Panc1 (cell line): Measurements from ENCODE around the gene TTLL4.

Experiments used
- CTCF ChIP-seq: fragments of 450-650 bp; IDR thresholded peaks from 2 replicates; pipeline ENCODE4 v1.5.1; 2017; ENCODE audit warnings: mild to moderate bottlenecking
- POLR2AphosphoS5 ChIP-seq: IDR thresholded peaks from 2 replicates; pipeline ENCODE4 v1.6.1; 2012; ENCODE audit warnings: mild to moderate bottlenecking, low read depth, low read length, moderate library complexity
- TCF7L2 ChIP-seq: IDR thresholded peaks from 2 replicates; pipeline ENCODE4 v1.6.1; 2011; ENCODE audit warnings: mild to moderate bottlenecking, low read depth, low read length, inconsistent platforms
- TF ChIP-seq, protein P1 (sequence below), 2 experiments: IDR thresholded peaks; 2 replicates each; pipeline ENCODE4 v1.6.1; 2011 to 2012; ENCODE audit warnings: low read depth in 2 of 2, control low read depth in 1 of 2, low read length in 1 of 2, mild to moderate bottlenecking in 1 of 2, moderate library complexity in 1 of 2; ENCODE audit not compliant: insufficient read depth in 1 of 2

GRCh38 chr2:218773881-218774280 lies 63.2 kb downstream of the TTLL4 start:
- TF ChIP-seq, protein P1, sequence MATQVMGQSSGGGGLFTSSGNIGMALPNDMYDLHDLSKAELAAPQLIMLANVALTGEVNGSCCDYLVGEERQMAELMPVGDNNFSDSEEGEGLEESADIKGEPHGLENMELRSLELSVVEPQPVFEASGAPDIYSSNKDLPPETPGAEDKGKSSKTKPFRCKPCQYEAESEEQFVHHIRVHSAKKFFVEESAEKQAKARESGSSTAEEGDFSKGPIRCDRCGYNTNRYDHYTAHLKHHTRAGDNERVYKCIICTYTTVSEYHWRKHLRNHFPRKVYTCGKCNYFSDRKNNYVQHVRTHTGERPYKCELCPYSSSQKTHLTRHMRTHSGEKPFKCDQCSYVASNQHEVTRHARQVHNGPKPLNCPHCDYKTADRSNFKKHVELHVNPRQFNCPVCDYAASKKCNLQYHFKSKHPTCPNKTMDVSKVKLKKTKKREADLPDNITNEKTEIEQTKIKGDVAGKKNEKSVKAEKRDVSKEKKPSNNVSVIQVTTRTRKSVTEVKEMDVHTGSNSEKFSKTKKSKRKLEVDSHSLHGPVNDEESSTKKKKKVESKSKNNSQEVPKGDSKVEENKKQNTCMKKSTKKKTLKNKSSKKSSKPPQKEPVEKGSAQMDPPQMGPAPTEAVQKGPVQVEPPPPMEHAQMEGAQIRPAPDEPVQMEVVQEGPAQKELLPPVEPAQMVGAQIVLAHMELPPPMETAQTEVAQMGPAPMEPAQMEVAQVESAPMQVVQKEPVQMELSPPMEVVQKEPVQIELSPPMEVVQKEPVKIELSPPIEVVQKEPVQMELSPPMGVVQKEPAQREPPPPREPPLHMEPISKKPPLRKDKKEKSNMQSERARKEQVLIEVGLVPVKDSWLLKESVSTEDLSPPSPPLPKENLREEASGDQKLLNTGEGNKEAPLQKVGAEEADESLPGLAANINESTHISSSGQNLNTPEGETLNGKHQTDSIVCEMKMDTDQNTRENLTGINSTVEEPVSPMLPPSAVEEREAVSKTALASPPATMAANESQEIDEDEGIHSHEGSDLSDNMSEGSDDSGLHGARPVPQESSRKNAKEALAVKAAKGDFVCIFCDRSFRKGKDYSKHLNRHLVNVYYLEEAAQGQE (IDR thresholded peaks at IDR 0.05; ENCODE audit: insufficient read depth in 1 of 2, low read depth in 2 of 2, low read length in 1 of 2) = no peak
- no peak for TF ChIP-seq CTCF
- TF ChIP-seq TCF7L2 = no peak
- no peak for TF ChIP-seq POLR2AphosphoS5
